MCF 10A (cell line): ENCODE results near the gene USP50. TPM values are rescaled to one million over a fixed set of nuclear protein-coding genes. Genes with fewer than 3 reads are reported as not detected.
"Not testable (repeated sequence)": the region's sequence is repeated elsewhere in the genome, so short reads cannot be mapped to it uniquely, and the experiment has no call there.

Source experiments
- BruUV-seq: library from RNA; stranded (reverse); fragments of 400-500 nt; replicated peaks from 2 replicates; lab custom pipeline; 2021; lab: Mats Ljungman, UMichigan
- CTCF ChIA-PET: fragments of 300-600 bp; sonication (Branson Sonifier 250); formaldehyde crosslinking; extraction: SDS; loops from one replicate; lab custom pipeline; 2021; ENCODE audit warnings: antibody characterized with exemption, inconsistent platforms; lab: Yijun Ruan, JAX
- POLR2A ChIA-PET: fragments of 300-600, 350-650 bp; sonication (Branson Sonifier 250); formaldehyde crosslinking; extraction: SDS; loops from one replicate; lab custom pipeline; 2020; ENCODE audit warnings: antibody characterized with exemption, inconsistent platforms; lab: Yijun Ruan, JAX
- DNase-seq: peaks from one replicate; pipeline ENCODE4 v3.0.0-alpha.2; 2018; ENCODE audit not compliant: unreplicated experiment
- H3K27ac Mint-ChIP-seq: one replicate; pipeline ENCODE4 v1.8.0; 2022; ENCODE audit warnings: mild to moderate bottlenecking, low read depth, mixed read lengths; ENCODE audit not compliant: unreplicated experiment
- H3K27me3 Mint-ChIP-seq: one replicate; pipeline ENCODE4 v1.8.0; 2022; ENCODE audit warnings: mixed read lengths; ENCODE audit not compliant: insufficient read depth, unreplicated experiment
- H3K36me3 Mint-ChIP-seq: one replicate; pipeline ENCODE4 v1.8.0; 2022; ENCODE audit warnings: mild to moderate bottlenecking, moderate library complexity, mixed read lengths; ENCODE audit not compliant: insufficient read depth, unreplicated experiment
- H3K4me1 Mint-ChIP-seq: one replicate; pipeline ENCODE4 v1.8.0; 2022; ENCODE audit warnings: mixed read lengths; ENCODE audit not compliant: insufficient read depth, unreplicated experiment
- H3K4me3 Mint-ChIP-seq: one replicate; pipeline ENCODE4 v1.8.0; 2022; ENCODE audit warnings: mild to moderate bottlenecking, moderate library complexity, mixed read lengths; ENCODE audit not compliant: unreplicated experiment
- H3K9me3 Mint-ChIP-seq: one replicate; pipeline ENCODE4 v1.8.0; 2022; ENCODE audit warnings: mixed read lengths; ENCODE audit not compliant: unreplicated experiment
- intact Hi-C: fragments of 100-400 bp; cut with micrococcal nuclease; formaldehyde crosslinking; loops from 2 replicates; pipeline ENCODE4 v1.14.1; 2022
- total RNA-seq: library from RNA; stranded (reverse); gene quantifications from 2 replicates; pipeline ENCODE4 v1.2.3, GENCODE V29; 2022
- TF ChIP-seq, protein P1 (sequence below): fragments of 200-600 bp; IDR thresholded peaks from one replicate; pipeline ENCODE4 v1.8.0; 2022; ENCODE audit warnings: antibody characterized with exemption, mild to moderate bottlenecking; ENCODE audit not compliant: unreplicated experiment

USP50 gene
- total RNA-seq, 1 experiment from 2014 or later = not detected

DNA sequence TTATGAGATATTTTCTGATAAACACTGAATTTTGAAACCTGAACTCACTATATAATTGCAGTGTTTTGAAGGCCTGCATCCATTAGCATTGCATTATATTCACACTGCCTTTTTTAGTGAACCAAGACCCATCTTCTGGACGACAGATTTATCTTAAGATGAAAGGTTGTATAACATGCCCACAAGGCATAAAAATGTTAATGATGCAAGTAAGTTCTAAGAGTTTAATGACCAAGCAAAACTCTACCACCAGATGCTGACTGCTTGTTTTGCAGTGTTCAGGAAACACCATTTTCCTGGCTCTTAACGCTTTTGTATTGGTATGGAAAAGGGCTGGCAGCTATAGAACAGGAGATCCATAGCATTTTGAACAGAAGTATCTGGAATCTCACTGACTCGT is 46.1 kb downstream of the USP50 start:
- Mint-ChIP-seq H3K27me3 (no peaks in the 10 kb centered on the region), H3K27ac (no peak overlapping the region), H3K4me1 (no peaks in the 10 kb centered on the region), H3K4me3 (no peak overlapping the region), H3K36me3 (peaks cover 57% of the 10 kb centered on the region), H3K9me3 (no peaks in the 10 kb centered on the region)
- no TSS peak for BruUV-seq
- ChIA-PET CTCF (interaction anchor here (0.5 kb wide), 1 partner anchor 12 kb away, joined by 4 read pairs; no protein-coding TSS in a partner anchor), POLR2A (no interaction called here)
- DNase-seq = no peak
- intact Hi-C loops = no loop called here
- TF ChIP-seq, protein P1, sequence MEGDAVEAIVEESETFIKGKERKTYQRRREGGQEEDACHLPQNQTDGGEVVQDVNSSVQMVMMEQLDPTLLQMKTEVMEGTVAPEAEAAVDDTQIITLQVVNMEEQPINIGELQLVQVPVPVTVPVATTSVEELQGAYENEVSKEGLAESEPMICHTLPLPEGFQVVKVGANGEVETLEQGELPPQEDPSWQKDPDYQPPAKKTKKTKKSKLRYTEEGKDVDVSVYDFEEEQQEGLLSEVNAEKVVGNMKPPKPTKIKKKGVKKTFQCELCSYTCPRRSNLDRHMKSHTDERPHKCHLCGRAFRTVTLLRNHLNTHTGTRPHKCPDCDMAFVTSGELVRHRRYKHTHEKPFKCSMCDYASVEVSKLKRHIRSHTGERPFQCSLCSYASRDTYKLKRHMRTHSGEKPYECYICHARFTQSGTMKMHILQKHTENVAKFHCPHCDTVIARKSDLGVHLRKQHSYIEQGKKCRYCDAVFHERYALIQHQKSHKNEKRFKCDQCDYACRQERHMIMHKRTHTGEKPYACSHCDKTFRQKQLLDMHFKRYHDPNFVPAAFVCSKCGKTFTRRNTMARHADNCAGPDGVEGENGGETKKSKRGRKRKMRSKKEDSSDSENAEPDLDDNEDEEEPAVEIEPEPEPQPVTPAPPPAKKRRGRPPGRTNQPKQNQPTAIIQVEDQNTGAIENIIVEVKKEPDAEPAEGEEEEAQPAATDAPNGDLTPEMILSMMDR = no peak

DNA sequence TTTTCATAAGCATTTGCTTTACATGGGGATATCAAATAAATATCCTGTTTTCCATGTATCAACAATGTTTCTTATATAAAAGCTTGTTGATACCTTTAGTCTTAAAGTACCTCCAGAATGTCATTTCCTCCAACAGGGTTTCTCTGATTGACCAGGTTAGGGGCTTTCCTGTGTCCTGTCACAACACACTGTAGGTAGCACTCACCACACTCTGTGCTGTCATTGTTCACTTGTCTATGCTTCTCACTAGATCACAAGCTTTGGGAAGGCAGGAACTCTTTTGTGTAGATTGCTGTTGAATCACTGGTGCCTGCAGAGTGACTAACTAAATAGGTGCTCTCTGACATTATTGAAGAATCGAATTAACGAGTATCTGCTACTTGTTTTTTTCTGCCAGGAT is 49.8 kb downstream of the USP50 start:
- intact Hi-C loops = no loop called here
- no peak overlapping the region for H3K4me3 Mint-ChIP-seq
- CTCF ChIA-PET = interaction anchor here (0.6 kb wide), 1 partner anchor 264 kb away, joined by 4 read pairs; no protein-coding TSS in a partner anchor

DNA sequence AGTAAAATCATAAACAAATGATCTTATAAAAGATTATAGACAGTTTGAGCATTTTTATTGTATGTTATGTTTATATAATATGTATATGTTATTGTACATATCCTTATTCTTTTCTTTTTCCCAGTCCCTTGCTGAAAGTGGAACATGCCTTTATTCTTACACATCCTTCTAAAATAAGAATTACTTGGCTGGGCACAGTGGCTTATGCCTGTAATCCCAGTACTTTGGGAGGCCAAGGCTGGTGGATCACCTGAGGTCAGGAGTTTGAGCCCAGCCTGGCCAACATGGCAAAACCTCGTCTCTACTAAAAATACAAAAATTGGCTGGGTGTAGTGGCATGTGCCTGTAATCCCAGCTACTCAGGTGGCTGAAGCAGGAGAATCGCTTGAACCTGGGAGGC is 51.9 kb downstream of the USP50 start:
- H3K4me1 Mint-ChIP-seq, POLR2A ChIA-PET: not testable (repeated sequence)

More for the DNA sequence above, 49.8 kb downstream of the USP50 start:
- H3K27ac Mint-ChIP-seq = no peak overlapping the region
- H3K27me3 Mint-ChIP-seq = no peaks in the 10 kb centered on the region
- TF ChIP-seq, protein P1 = no peak
- no peaks in the 10 kb centered on the region for H3K4me1 Mint-ChIP-seq
- peaks cover 74% of the 10 kb centered on the region for H3K36me3 Mint-ChIP-seq
- POLR2A ChIA-PET = no interaction called here
- DNase-seq = no peak
- no TSS peak for BruUV-seq
- H3K9me3 Mint-ChIP-seq = no peaks in the 10 kb centered on the region

DNA sequence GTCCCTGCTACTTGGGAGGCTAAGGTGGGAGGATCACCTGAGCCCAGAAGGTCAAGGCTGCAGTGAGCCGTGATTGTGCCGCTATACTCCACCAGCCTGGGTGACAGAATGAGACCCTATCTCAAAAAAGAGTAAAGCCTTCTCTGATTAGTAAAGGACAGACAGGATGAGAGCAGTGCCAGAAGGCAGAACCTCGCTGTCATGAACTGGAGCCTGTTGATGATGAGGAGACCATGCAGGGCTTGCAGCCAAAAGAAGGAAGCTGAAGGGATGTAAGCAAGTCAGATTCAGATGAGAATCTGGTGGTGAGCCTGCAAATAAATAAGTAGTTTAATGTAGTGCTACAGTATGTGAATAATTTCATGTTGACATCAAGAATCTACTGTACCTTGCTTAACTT is 52.8 kb downstream of the USP50 start:
- peaks cover 85% of the 10 kb centered on the region for H3K36me3 Mint-ChIP-seq
- no peak overlapping the region for H3K4me3 Mint-ChIP-seq
- no peak overlapping the region for H3K27ac Mint-ChIP-seq
- BruUV-seq = no TSS peak
- no peaks in the 10 kb centered on the region for H3K9me3 Mint-ChIP-seq
- H3K4me1 Mint-ChIP-seq = no peaks in the 10 kb centered on the region
- ChIA-PET CTCF (no interaction called here), POLR2A (no interaction called here)
- intact Hi-C loops = no loop called here
- TF ChIP-seq, protein P1 = no peak
- DNase-seq = no peak
- H3K27me3 Mint-ChIP-seq = no peaks in the 10 kb centered on the region

More for the DNA sequence above, 51.9 kb downstream of the USP50 start:
- peaks cover 85% of the 10 kb centered on the region for H3K36me3 Mint-ChIP-seq
- H3K27me3 Mint-ChIP-seq, DNase-seq, intact Hi-C loops, BruUV-seq, H3K27ac Mint-ChIP-seq, H3K4me3 Mint-ChIP-seq, H3K9me3 Mint-ChIP-seq: not testable (repeated sequence)
- CTCF ChIA-PET = interaction anchor here (0.6 kb wide), 1 partner anchor 24 kb away, joined by 3 read pairs; no protein-coding TSS in a partner anchor
